GM19328 (cell line): Measurements from ENCODE around the gene TGFBR2.
"Not testable (repeated sequence)": the region's sequence is repeated elsewhere in the genome, so short reads cannot be mapped to it uniquely, and the experiment has no call there.

Experiments used
- ATAC-seq: cut with Tn5 transposase; IDR thresholded peaks from one replicate; pipeline ENCODE4 v1.9.1; 2021; ENCODE audit warnings: mild to moderate bottlenecking, moderate library complexity; ENCODE audit not compliant: unreplicated experiment

Gene TGFBR2

DNA sequence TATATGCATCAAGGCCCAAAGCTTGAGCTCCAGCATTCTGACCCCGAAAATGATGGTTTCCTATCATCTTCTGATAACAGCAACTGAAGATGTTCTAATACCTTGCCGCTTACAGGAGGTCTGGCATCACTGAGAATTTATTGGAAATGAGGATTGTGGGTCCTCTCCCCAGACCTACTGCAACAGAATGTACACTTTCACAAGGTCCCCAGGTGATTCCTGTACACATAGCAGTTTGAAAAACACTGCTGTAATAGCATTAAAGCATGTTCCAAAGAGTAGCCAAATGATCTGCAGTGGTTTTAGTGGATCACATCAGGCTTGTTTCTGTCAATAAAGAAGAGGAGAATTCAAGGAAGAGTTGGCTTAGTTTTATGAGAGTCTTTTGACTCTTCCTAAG is 11.3 kb downstream of the TGFBR2 start:
- ATAC-seq = no peak

DNA sequence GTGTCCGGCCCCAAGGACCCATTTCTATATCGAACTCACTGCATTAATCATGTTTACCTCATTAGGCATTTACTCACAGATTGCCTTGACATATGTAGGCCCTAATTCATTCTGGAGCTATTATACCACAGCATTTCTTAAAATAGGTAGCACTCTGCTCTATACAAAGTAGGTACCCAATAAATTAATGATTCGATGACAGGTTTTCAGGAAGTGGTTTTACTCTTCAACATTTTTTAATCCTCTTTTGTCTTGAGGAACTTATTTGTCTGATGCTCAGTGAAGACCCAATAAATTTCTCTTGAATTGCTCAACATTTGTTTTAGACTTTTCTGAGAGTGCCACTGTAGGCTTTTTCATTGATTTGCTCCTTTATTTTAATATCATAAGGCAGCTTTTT is 12.1 kb downstream of the TGFBR2 start:
- ATAC-seq = no peak

DNA sequence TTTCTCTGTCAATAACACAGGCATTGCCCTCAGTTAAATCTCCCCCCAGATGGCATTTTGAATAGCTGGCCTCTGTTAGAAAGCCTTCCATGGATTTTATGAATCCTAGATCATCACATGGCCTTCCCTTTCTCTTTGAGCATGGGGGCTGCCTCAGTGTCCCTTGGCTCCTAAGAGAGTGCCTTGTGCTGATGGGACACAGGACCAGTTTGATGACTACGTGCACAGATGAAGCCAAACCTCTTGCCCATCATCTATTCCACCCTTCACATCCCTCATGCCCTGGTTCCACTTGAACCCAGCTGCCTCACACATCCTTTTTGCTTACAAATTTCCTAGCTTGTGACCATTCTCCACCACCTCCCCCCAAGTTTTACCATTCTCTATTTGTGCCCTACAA is 12.9 kb downstream of the TGFBR2 start:
- ATAC-seq = no peak

DNA sequence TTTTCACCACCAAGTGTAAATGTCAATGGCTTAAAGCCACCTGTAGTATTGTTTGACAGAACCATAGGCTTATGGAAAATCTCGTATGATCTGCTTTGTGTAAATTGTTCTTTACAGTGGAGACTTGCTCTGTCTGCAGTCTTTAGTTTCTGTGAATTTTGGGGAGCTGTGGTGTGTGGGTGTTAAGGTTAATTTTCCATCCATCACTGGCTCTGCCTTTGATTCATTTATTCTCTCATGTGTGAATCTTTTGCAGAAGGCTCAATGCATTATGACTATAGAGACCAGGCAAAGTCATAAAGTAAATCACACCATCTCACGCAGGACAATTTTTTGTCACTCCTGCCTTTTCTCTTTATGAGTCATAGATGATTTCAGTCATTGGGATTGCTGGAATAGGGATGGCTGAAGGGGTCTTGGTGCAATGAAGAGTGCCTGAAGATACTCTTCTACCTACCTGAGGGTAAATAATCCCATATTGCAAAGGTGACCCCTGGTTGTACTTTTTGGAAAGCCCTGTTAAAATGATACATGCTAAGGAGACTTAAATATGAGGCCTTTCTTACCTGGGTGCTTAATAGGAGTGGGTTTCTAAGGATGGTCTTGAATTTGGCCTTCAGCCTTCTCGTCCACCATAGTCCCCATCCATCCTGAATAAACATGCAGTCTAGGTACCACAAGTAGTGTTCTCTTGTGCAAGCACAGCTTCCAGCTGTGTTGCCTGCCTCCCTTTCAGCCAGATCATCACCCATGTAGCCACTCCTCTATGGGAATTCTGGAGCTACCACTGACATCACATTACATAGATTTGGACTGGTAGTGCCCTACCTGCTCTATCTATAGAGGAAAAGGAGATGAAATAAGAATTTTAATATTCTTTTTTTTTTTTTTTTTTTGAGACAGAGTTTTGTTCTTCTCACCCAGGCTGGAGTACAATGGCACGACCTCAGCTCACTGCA is 14.3 kb downstream of the TGFBR2 start:
- no peak for ATAC-seq

DNA sequence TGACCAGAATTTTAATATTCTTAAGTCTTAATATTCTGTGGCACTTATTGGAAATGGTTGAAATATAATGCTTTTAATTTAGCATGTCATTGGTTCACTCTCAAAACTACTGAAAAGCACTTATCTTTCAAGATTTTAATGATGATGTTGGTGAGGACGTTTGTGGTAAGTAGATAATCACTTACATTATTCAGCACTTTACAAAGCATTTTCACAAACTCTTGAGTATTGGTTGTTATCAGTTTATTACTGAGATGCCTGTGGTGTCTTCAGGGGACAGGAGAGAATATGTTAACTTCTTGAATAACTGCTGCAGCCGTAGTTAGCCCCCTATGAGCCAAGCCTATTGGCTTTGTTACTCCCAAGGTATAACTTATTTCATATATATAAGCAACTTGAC is 15.2 kb downstream of the TGFBR2 start:
- no peak for ATAC-seq

DNA sequence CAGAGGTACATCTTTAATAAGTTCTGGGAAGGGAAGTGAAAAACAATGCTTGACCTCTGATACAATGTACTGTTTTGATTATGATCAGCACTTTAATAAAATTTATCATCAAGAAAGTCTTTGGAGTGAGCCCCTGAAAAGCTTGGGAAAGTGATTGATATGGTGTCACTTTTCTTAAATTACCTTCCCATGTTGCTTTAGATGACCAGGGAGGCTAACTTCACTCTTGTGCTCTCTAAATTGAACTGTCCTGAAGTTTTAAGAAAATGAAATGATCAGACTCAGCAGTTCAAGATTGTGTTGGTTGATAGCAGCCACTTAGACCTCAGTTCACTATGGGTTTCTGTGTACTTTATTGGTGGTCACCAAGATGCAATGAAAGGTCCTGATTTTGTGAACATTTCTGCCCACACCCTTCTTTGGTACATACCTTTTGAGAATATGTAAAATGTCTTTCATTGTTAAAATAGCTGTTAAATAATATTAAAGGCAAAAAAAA is 15.7 kb downstream of the TGFBR2 start:
- ATAC-seq = no peak

DNA sequence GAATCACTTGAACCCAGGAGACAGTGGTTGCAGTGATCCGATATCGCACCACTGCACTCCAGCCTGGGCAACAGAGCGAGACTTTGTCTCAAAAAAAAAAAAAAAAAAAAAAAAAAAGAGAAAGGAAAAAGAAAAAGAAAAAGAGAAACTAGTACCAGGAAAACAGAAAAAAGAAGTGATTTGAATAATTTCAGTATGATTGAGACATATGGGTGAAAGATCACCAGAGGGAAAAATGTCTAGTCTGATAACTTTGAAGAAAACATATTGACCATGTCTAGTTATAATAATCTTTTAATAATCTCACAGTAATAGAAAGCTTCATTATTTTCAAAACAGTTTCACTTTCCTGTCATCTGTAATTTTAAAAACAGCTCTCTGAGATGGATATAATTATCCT is 16.4 kb downstream of the TGFBR2 start:
- ATAC-seq = no peak

DNA sequence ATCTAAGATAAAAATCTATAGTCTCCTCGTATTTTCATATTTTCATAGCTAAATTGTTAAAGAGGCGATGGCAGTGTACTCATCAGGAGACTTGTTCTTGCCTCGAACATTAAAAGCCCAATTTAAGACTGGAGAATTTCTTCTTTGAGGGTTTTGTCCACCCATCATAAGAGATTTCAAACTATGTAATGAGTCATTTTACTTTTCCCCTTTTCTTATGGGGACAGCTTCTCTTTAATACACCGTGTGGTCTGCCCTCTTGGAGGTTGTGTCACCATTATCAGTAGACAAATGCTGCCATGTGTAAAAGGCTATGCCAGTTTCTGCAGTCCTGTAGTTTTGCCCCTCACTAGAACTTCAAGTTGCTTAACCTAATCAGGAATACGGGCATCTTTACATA is 16.9 kb downstream of the TGFBR2 start:
- ATAC-seq = no peak

DNA sequence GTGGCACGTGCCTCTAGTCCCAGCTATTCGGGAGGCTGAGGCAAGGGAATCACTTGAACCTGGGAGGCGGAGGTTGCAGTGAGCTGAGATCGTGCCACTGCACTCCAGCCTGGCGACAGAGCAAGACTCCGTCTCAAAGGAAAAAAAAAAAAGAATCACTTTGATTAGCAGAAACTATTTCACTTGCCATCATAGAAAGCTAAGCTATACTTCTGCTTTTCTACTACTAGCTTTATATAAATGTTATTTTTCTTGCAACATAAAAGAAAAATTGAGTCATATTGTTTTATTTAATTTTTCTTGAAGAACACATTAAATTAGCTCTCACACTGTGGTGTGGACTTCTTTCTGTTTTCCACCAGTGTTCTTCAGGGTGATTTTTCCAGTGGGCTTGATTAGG is 18.1 kb downstream of the TGFBR2 start:
- not testable (repeated sequence) for ATAC-seq

DNA sequence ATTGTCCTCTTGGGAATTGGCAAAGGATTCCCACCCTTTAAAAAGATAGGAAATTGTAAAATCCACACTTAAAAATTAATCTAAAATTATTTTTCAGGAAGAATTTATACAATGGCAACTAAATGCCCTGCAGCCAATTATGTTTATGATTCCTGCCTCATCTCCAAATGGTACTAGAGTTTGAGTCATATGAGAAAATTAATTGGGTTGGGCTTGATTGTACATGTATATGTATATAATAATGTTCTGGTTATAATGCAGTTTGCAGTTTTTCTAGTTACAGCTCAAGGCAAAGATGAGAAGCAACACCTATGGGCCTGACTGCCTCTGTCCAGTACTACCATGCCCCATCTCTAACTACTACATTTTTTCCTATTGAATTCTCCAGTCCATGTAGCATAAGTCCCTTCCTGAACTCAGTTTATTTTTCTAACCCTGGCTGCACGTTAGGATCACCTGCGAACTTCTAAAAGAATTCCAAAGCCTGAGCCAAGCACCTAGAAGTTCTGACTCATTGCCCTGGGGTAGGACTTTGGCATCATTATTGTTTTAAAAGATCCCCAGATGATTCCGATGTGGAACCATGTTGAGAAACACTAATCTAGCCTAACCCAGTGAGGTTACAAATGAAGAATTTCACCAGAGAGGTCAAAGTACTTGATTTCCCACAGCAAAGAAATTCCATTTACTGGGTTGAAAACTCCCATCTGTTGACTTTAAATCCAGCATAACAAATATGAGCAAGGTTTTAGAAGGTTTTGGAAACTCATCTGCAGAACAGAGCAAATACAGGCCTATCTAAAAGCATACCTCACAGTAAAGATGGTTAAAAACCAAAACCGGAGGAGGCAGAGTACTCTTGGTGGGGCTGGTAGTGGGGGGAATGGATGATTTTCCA is 19.4 kb downstream of the TGFBR2 start:
- ATAC-seq = no peak

DNA sequence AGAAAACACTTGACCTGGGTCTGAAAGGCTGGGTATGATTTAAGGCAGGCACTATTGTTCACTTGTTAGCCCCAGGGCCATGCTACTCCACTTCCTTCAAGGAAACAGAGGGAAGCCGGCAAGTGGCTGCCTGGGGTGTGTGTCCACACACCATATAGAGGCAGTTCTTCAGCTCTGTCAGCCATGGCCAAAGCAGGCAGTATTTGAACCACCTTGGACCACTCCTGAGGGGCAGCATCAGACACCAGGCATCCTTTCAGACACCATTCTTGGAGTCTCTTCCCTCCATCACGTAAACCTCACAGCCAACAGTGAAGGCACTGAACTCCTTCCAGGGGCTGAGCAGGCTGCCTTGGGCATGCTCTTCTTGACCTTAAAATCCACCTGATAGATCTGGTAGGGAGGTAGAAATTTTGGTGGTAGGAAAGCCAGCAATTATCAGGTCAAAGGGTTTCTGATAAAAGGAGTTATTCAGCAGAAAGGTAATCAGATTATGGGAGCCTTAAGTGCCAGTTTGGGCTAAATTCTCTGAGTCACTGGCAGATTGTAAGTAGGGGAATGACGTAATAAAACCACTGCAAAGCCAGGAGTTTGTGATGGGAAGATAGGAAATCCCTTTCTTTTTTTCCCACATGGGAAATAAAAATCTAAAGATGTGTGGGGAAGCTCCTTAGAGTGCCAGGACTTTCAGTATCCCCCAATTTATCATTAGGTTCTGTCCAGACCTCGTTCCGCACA is 20.2 kb downstream of the TGFBR2 start:
- no peak for ATAC-seq

DNA sequence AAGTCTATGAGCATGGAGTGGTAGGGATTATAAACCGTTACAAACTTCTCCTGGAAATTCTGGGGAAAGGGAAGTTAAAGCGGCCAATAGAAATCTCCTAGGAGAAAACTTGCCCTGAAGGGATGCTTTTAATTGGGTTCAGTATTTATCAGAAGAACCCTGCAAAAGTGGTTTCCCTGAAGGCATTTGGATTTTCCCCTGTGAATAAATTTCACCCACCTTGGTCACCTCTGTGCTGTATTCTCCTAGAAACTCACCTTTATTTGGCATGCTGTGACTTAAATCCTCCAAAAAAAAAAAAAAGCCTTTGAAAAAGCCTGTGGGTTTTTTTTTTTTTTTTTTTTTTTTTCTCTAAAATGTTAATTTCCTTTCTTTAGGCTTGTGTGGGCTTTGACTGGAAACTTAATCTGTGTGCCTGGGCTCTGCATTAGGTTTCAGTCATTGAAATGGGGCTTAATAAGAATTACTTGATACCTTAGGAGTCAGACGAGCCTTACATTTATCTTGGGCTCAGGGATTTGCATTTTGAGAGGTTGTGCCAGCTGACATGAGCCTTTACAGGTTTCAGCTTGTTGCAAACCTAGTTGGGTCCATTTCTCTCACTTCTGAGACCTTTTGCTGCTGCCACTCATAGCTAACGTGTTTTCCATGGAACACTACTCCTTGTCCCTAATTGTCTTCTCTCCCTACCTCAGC is 22.0 kb downstream of the TGFBR2 start:
- ATAC-seq = no peak

DNA sequence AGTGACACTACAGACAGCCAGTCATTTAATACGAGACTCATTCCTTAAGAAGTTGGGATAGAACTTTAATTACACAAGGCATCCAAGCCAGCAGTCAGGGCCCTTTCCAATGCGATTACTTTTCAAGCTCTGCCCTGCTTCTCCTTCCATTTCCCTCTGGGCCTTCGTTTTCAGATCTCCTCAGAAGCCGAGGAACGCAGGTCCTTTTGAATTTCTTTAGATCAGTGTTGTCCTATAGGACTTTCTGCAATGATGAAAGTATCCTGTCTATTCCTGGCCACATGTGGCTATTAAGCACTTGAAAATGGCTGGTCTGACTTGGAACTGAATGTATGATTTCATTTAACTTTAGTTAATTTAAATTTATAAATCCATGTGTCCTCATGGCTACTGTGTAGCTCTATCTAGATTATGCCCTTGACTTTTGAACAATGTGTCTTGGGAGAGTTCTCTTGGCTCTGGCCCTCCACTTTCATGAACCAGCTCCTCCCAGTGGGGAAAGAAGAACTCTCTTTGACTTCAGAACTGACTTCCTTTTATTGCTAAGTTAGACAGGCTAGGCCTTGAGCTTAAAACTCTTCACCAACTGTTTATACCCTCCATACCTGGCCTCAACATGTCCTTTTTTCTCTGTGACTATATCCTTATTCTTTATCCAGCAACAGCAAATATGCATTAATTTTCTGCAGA is 22.6 kb downstream of the TGFBR2 start:
- ATAC-seq = no peak

DNA sequence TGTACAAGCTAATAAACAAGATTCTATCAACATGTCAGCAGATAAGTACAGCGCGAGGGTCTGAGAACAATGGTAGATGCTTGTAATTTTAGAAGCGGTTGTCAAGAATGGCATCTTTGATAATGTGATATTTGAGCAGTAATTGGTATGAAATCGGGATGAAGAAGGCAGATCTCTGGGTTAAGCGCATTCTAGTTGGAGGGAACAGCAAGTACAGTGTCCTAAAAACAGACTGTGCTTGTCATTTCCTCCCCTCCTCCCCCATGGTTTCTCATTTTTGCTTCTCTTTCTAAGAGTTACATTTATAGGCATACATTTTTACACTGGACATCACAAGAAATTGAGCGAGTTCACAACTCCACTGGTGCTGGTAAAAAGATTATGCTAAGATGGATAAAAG is 23.3 kb downstream of the TGFBR2 start:
- ATAC-seq = no peak

DNA sequence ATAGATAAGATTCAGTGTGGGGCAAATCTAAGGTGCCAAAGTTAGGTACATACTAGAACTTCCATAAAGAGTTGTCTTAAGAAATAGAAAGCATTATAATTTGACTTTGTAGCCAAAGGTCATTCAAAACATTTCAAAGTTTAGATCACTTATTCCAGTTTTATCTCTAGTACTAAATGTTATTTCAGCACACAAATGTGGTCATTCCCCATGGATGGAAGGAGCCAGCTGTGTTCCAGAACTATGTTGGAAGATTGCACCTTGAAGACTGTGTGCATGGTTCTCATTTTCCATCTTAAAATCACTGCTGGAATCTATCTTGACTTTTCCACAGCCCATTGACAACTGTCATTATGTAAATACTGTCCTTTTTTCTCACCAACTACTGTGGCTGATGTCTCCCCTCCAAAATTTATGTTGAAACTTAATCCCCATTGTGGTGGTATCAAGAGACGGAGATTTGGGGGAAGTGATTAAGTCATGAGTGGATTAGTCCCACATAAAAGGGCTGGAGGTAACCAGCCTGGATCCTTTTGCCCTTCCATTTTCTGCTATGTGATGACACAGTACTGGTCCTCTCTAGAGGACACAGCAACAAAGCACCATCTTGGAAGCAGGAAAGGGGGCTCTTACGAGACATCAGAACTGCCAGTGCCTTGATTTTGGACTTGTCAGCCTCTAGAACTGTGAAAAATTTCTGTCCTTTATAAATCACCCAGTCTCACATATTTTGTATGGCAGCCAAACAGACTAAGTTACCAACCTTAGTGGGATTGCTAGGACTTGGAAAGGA is 24.0 kb downstream of the TGFBR2 start:
- no peak for ATAC-seq

DNA sequence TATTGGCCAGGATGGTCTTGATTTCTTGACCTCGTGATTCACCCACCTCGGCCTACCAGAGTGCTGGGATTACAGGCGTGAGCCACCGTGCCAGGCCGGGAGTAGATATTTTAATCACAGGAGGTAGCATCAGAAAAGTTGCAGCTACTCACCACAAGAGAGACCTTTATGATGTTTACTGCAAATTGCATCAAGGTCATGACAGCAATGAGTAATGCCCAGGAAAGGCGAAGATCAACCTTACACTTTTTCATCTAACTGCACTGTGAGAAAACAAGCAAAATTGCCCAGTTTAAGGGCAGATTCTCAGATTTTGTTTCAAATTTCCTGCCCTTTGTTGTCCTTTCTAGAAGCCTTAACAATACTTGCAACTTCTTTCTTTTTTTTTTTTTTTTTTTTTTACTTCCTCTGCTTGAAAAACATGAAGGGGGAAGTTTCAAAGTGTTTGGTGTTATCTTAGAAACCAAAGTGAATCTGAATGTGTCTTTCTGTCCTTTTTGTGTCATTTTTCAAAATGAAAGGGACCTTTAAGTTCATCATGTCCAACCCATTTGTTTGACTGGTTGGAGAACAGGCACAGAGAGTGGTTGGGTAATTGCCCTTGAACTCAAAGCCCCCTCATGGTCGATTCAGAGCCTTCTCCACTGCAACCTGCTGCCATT is 25.0 kb downstream of the TGFBR2 start:
- no peak for ATAC-seq

DNA sequence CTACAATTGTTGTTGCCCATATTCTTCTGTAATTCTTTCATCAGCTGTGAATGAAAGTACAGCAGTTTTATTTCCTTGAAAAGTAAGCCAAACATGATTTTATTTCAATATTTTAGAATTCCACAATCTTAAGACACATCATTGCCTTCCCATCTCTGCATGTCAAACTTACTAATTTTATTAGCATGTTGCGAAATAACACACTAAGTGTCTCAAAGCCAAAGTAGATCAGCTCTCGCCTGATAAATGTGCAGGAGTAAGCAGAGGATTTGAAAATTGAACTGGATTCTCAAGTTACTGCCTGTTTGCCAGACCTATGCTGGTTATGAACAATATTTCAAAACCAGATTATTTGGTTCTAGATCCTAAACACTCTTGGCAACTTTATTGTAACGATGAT is 25.7 kb downstream of the TGFBR2 start:
- ATAC-seq = no peak

DNA sequence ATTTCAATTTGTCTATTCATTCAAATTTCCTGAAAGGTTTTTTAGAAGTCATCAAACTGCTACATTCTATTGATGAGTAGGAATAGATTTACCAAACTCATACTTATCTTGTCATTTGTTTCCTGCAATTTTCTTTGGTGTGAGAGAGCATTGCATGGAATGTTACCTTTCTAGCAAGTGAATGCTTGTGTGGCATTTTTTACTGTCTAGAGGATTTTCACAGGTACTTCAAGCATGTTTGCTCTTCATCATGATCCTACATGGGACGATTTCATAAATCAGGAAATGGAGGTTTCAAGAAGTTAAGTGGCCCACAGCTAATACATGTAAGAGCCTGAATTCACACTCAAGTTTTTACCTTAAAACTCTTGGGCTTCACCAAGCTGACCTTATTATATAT is 26.1 kb downstream of the TGFBR2 start:
- ATAC-seq = no peak
